Naive thymus-derived CD8-positive, alpha-beta T cell (primary cell): ENCODE data around the gene R3HDM2. TPM values are rescaled to one million over a fixed set of nuclear protein-coding genes. Genes with fewer than 3 reads are reported as not detected.

Experiments
- ATAC-seq, 2 donors: fragments of 150-1000 bp; cut with Tn5 transposase in 1 of 2; sonication (Bioruptor Pico), chemical (Tn5 transposase) in 1 of 2; 1 replicate in 1 of 2; 2 replicates in 1 of 2; pipeline ENCODE4 v1.10.0; 2021; ENCODE audit warnings: mild to moderate bottlenecking in 2 of 2, moderate library complexity in 2 of 2
- POLR2A ChIA-PET: fragments of 350-600 bp; sonication (Branson Sonifier 250); formaldehyde crosslinking; loops from one replicate; lab custom pipeline; 2021; ENCODE audit warnings: antibody characterized with exemption; lab: Charles Lee
- DNase-seq, 10 donors: peaks; one replicate each; pipeline versions ENCODE4 v3.0.0 to v3.0.0-alpha.2; 2020 to 2022
- H3K27ac Mint-ChIP-seq, 10 donors: one replicate each; pipeline ENCODE4 v1.8.0; 2020 to 2022; ENCODE audit warnings: mild to moderate bottlenecking in 10 of 10, mixed read lengths in 10 of 10, moderate library complexity in 4 of 10, inconsistent platforms in 1 of 10
- H3K27me3 Mint-ChIP-seq, 5 donors: one replicate each; pipeline ENCODE4 v1.8.0; 2021 to 2022; ENCODE audit warnings: mixed read lengths in 5 of 5
- H3K36me3 Mint-ChIP-seq, 3 donors: one replicate each; pipeline ENCODE4 v1.8.0; 2020 to 2022; ENCODE audit warnings: mixed read lengths in 3 of 3, mild to moderate bottlenecking in 2 of 3, inconsistent platforms in 1 of 3
- H3K4me1 Mint-ChIP-seq, 4 donors: one replicate each; pipeline ENCODE4 v1.8.0; 2021 to 2022; ENCODE audit warnings: mixed read lengths in 4 of 4
- H3K4me3 Mint-ChIP-seq, 10 donors: one replicate each; pipeline ENCODE4 v1.8.0; 2020 to 2022; ENCODE audit warnings: mild to moderate bottlenecking in 10 of 10, mixed read lengths in 10 of 10, moderate library complexity in 6 of 10, inconsistent platforms in 1 of 10
- H3K9me3 Mint-ChIP-seq, 9 donors: one replicate each; pipeline ENCODE4 v1.8.0; 2020 to 2022; ENCODE audit warnings: mixed read lengths in 9 of 9, mild to moderate bottlenecking in 3 of 9, inconsistent platforms in 1 of 9, moderate library complexity in 1 of 9
- polyA plus RNA-seq, 3 donors: library from polyadenylated mRNA; unstranded; fragments of 300-500 nt; fragmentation: Illumina TruSeq; gene quantifications; one replicate each; pipeline ENCODE4 v1.2.3, GENCODE V29; 2021
- total RNA-seq, 8 experiments: library from RNA in 2 of 8; stranded (reverse) in 2 of 8; gene quantifications; one replicate each; pipeline ENCODE4 v1.2.3 and lab custom pipeline; 2021 to 2026

R3HDM2 gene
- total and polyA plus RNA-seq, 5 experiments from 2014 or later: 5.4 to 115 (median 17.3) TPM

GRCh38 chr12:57224973-57225679 is 205.7 kb downstream of the R3HDM2 start:
- ATAC-seq (peak; percentile 69 to 78), DNase-seq (peak in 9 of 10 donors; percentile 57 to 88 (median 76))
- H3K4me3 Mint-ChIP-seq: peak overlapping the region in 9 of 10 donors; percentile 28 to 79 (median 61)
- H3K36me3 Mint-ChIP-seq: peaks cover 0 to 6% (median 2%) of the 10 kb centered on the region in 3 donors
- H3K4me1 Mint-ChIP-seq: peaks cover 37 to 83% (median 69%) of the 10 kb centered on the region in 4 donors
- H3K27ac Mint-ChIP-seq: peak overlapping the region in 6 of 10 donors; percentile 31 to 66 (median 46)
- POLR2A ChIA-PET: interaction anchor here (1.1 to 5.7 kb wide), 3 partner anchors 13 to 18 kb away, joined by 3 to 40 read pairs (median 6); a partner anchor contains a TSS
- peaks cover 0 to 2% (median 0%) of the 10 kb centered on the region in 9 donors for H3K9me3 Mint-ChIP-seq
- peaks cover 39 to 77% (median 57%) of the 10 kb centered on the region in 5 donors for H3K27me3 Mint-ChIP-seq

GRCh38 chr12:57224278-57224972 is 206.4 kb downstream of the R3HDM2 start:
- DNase-seq: no peak
- Mint-ChIP-seq H3K36me3 (peaks cover 0 to 6% (median 2%) of the 10 kb centered on the region in 3 donors), H3K4me1 (peaks cover 37 to 82% (median 65%) of the 10 kb centered on the region in 4 donors), H3K27ac (no peak overlapping the region), H3K9me3 (peaks cover 0 to 2% (median 0%) of the 10 kb centered on the region in 9 donors), H3K4me3 (peak overlapping the region in 3 of 10 donors; percentile 22 to 53 (median 30)), H3K27me3 (peaks cover 42 to 84% (median 62%) of the 10 kb centered on the region in 5 donors)
- no peak for ATAC-seq
- POLR2A ChIA-PET: interaction anchor here (1.1 to 5.7 kb wide), 2 partner anchors 13 to 17 kb away, joined by 3 to 40 read pairs; a partner anchor contains a TSS

- DNase-seq: no peak
- H3K27me3 Mint-ChIP-seq: peaks cover 49 to 94% (median 72%) of the 10 kb centered on the region in 5 donors
- POLR2A ChIA-PET: interaction anchor here (0.6 to 5.7 kb wide), 6 partner anchors 9 to 217 kb away, joined by 3 to 40 read pairs (median 3); a partner anchor contains a TSS
- H3K36me3 Mint-ChIP-seq: peaks cover 0 to 6% (median 2%) of the 10 kb centered on the region in 3 donors
- peak overlapping the region in 4 of 10 donors; percentile 23 to 75 (median 41) for H3K27ac Mint-ChIP-seq
- H3K4me3 Mint-ChIP-seq: peak overlapping the region in 4 of 10 donors; percentile 31 to 55 (median 46)
- H3K9me3 Mint-ChIP-seq: peaks cover 0 to 2% (median 0%) of the 10 kb centered on the region in 9 donors
- peaks cover 33 to 74% (median 59%) of the 10 kb centered on the region in 4 donors for H3K4me1 Mint-ChIP-seq
- peak; percentile 19 for ATAC-seq
Observed at GRCh38 chr12:57223191-57224165, 207.4 kb downstream of the R3HDM2 start.

- H3K36me3 Mint-ChIP-seq: peaks cover 0 to 6% (median 2%) of the 10 kb centered on the region in 3 donors
Observed at GRCh38 chr12:57222286-57223190, 208.3 kb downstream of the R3HDM2 start.

GRCh38 chr12:57221169-57221917 is 209.5 kb downstream of the R3HDM2 start:
- Mint-ChIP-seq H3K4me1 (peaks cover 28 to 68% (median 58%) of the 10 kb centered on the region in 4 donors), H3K27me3 (peaks cover 48 to 93% (median 78%) of the 10 kb centered on the region in 5 donors), H3K27ac (peak overlapping the region in 1 of 10 donors; percentile 12), H3K4me3 (peak overlapping the region in 4 of 10 donors; percentile 1 to 36 (median 24)), H3K9me3 (peaks cover 0 to 2% (median 0%) of the 10 kb centered on the region in 9 donors), H3K36me3 (peaks cover 0 to 6% (median 2%) of the 10 kb centered on the region in 3 donors)
- POLR2A ChIA-PET: interaction anchor here (0.7 to 1.1 kb wide), 2 partner anchors 18 to 22 kb away, joined by 3 read pairs; no protein-coding TSS in a partner anchor
- ATAC-seq (no peak), DNase-seq (no peak)

More at GRCh38 chr12:57222286-57223190, 208.3 kb downstream of the R3HDM2 start:
- POLR2A ChIA-PET: interaction anchor here (0.6 to 5.7 kb wide), 4 partner anchors 9 to 216 kb away, joined by 3 to 40 read pairs (median 3); a partner anchor contains a TSS
- peaks cover 0 to 2% (median 0%) of the 10 kb centered on the region in 9 donors for H3K9me3 Mint-ChIP-seq
- peak overlapping the region in 3 of 10 donors; percentile 23 to 75 (median 29) for H3K27ac Mint-ChIP-seq
- H3K4me3 Mint-ChIP-seq: peak overlapping the region in 5 of 10 donors; percentile 3 to 55 (median 31)
- peak in 1 of 10 donors; percentile 22 for DNase-seq
- peaks cover 30 to 75% (median 62%) of the 10 kb centered on the region in 4 donors for H3K4me1 Mint-ChIP-seq
- H3K27me3 Mint-ChIP-seq: peaks cover 52 to 98% (median 78%) of the 10 kb centered on the region in 5 donors
- no peak for ATAC-seq

DNA sequence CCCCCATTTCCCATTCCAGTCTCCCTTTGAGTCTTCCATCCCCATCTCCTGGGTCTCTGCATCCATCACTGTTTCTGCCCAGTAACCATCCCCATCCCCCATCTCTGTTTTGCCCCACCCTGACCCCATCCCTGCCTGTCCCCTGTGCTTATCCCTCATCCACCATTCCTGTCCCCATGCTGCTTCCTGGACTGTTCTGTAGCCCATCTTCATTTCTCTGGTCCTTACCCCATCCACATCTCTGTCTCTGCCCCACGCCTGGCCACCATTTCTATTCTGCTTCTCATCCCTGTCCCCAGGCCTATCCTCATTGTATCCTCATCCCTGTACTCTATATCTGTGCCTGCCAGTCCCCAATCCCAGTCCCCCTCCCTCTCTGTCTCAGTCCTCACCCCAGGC is 210.1 kb downstream of the R3HDM2 start:
- POLR2A ChIA-PET: interaction anchor here (1.1 kb wide), 1 partner anchor 18 kb away, joined by 3 read pairs; no protein-coding TSS in a partner anchor
- Mint-ChIP-seq H3K4me1 (peaks cover 27 to 66% (median 58%) of the 10 kb centered on the region in 4 donors), H3K27me3 (peaks cover 47 to 92% (median 77%) of the 10 kb centered on the region in 5 donors), H3K36me3 (peaks cover 0 to 6% (median 2%) of the 10 kb centered on the region in 3 donors), H3K9me3 (peaks cover 0 to 2% (median 0%) of the 10 kb centered on the region in 9 donors), H3K4me3 (peak overlapping the region in 4 of 10 donors; percentile 6 to 36 (median 18)), H3K27ac (no peak overlapping the region)
- ATAC-seq (no peak), DNase-seq (no peak)

DNA sequence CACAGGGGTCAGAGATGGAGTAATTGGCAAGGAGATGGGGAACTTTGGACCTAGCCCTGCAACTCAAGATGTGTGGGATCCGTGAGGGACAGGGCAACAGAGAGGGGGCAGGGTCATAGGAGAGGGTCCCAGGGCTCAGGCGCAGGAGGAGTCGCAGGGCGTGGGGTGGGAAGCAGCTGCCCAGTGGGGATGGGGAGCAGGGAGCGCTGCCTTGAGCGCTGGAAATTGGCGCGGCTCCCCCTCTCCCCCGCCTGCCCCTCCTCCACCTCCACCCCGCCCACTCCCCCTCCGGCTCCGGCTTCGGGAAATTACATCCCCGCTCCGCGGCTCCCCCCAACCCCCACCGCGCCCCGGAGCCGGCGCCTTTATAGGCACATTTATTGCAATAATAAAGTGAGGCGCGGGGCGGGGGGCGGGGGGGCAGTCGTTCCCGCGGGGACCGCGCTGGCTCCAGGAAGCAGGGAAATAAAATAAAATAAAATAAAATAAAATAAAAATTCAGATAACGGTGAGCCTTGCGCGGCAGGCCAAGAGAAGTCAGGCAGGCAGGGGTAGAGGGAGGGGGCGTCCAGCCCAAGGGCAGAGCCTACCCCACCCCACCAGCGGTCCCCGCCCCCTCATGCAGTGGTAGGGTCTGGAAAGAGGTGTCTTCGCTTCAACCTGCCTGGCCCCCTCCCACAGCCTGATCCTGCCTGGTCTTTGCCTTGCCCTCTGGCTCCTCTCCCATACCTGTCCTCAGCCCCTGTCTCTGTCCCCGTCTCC is 210.7 kb downstream of the R3HDM2 start:
- Mint-ChIP-seq H3K4me3 (peak overlapping the region in 2 of 10 donors; percentile 7 to 49), H3K4me1 (peaks cover 30 to 66% (median 59%) of the 10 kb centered on the region in 4 donors), H3K36me3 (peaks cover 0 to 9% (median 0%) of the 10 kb centered on the region in 3 donors), H3K9me3 (no peaks in the 10 kb centered on the region), H3K27ac (peak overlapping the region in 1 of 10 donors; percentile 1), H3K27me3 (peaks cover 50 to 92% (median 77%) of the 10 kb centered on the region in 5 donors)
- no peak for DNase-seq
- no peak for ATAC-seq
- POLR2A ChIA-PET: interaction anchor here (1.2 kb wide), 1 partner anchor 9 kb away, joined by 5 read pairs; the partner anchor contains the start of gene SHMT2

- peaks cover 36 to 69% (median 60%) of the 10 kb centered on the region in 4 donors for H3K4me1 Mint-ChIP-seq
- POLR2A ChIA-PET: interaction anchor here (1.2 kb wide), 1 partner anchor 10 kb away, joined by 5 read pairs; the partner anchor contains the start of gene SHMT2
- peak overlapping the region in 1 of 10 donors; percentile 1 for H3K27ac Mint-ChIP-seq
- no peak for DNase-seq
- H3K27me3 Mint-ChIP-seq: peaks cover 55 to 94% (median 84%) of the 10 kb centered on the region in 5 donors
- H3K36me3 Mint-ChIP-seq: peaks cover 0 to 9% (median 0%) of the 10 kb centered on the region in 3 donors
- H3K4me3 Mint-ChIP-seq: peak overlapping the region in 3 of 10 donors; percentile 3 to 49 (median 30)
- ATAC-seq: no peak
- no peaks in the 10 kb centered on the region for H3K9me3 Mint-ChIP-seq
Observed at GRCh38 chr12:57219205-57219992, 211.4 kb downstream of the R3HDM2 start.
